Liver (tissue), 9 donors: Measurements from ENCODE around the gene BCAN. TPM values are rescaled to one million over a fixed set of nuclear protein-coding genes. Genes with fewer than 3 reads are reported as not detected.

ENCODE experiments used
- DNase-seq: peaks from one replicate; pipeline ENCODE4 v3.0.0-alpha.2; 2017; ENCODE audit warnings: low spot score
- H3K27ac ChIP-seq, 2 donors: one replicate each; pipeline ENCODE4 v1.7.0; 2013; ENCODE audit warnings: inconsistent platforms in 2 of 2, low read length in 2 of 2, control low read depth in 1 of 2, low read depth in 1 of 2, mild to moderate bottlenecking in 1 of 2
- H3K27me3 ChIP-seq, 4 donors: one replicate each; pipeline versions ENCODE4 v1.6.1 to v1.7.0; 2013; ENCODE audit warnings: low read length in 3 of 4, inconsistent platforms in 1 of 4, mild to moderate bottlenecking in 1 of 4, moderate library complexity in 1 of 4; ENCODE audit not compliant: control insufficient read depth in 4 of 4, insufficient read depth in 4 of 4
- H3K36me3 ChIP-seq, 4 donors: one replicate each; pipeline versions ENCODE4 v1.6.1 to v1.7.0; 2013; ENCODE audit warnings: low read length in 3 of 4, mild to moderate bottlenecking in 3 of 4, low read depth in 1 of 4, moderate library complexity in 1 of 4; ENCODE audit not compliant: control insufficient read depth in 4 of 4, insufficient read depth in 3 of 4
- H3K4me1 ChIP-seq, 4 donors: one replicate each; pipeline versions ENCODE4 v1.6.1 to v1.7.0; 2013; ENCODE audit warnings: low read length in 3 of 4, mild to moderate bottlenecking in 3 of 4, moderate library complexity in 1 of 4; ENCODE audit not compliant: control insufficient read depth in 4 of 4, insufficient read depth in 4 of 4
- H3K4me3 ChIP-seq, 3 donors: one replicate each; pipeline versions ENCODE4 v1.6.1 to v1.7.0; 2013; ENCODE audit warnings: low read length in 3 of 3, control low read depth in 1 of 3, low read depth in 1 of 3, mild to moderate bottlenecking in 1 of 3
- H3K9ac ChIP-seq, 2 donors: one replicate each; pipeline ENCODE4 v1.7.0; 2013; ENCODE audit warnings: low read length in 2 of 2, mild to moderate bottlenecking in 2 of 2, moderate library complexity in 2 of 2, control low read depth in 1 of 2, low read depth in 1 of 2
- H3K9me3 ChIP-seq, 4 donors: one replicate each; pipeline versions ENCODE4 v1.6.1 to v1.7.0; 2013; ENCODE audit warnings: low read length in 3 of 4; ENCODE audit not compliant: control insufficient read depth in 4 of 4
- ATF3 ChIP-seq: IDR thresholded peaks from 2 replicates; pipeline ENCODE4 v1.6.1; 2016; ENCODE audit warnings: antibody characterized with exemption
- CTCF ChIP-seq: fragments of 150-350 bp; IDR thresholded peaks from 2 replicates; pipeline ENCODE4 v1.5.1; 2017; ENCODE audit warnings: improper control_type of control experiment, low read depth, low read length; ENCODE audit not compliant: missing input control
- EGR1 ChIP-seq, 2 donors: IDR thresholded peaks; 2 replicates each; pipeline ENCODE4 v1.6.1; 2016 to 2018; ENCODE audit warnings: antibody characterized with exemption in 2 of 2, low read depth in 2 of 2
- HNF4G ChIP-seq: IDR thresholded peaks from 2 replicates; pipeline ENCODE4 v1.6.1; 2016; ENCODE audit warnings: antibody characterized with exemption
- MAX ChIP-seq: IDR thresholded peaks from 2 replicates; pipeline ENCODE4 v1.6.1; 2016; ENCODE audit warnings: antibody characterized with exemption
- NR2F2 ChIP-seq: IDR thresholded peaks from 2 replicates; pipeline ENCODE4 v1.6.1; 2016; ENCODE audit warnings: antibody characterized with exemption
- RAD21 ChIP-seq, 2 donors: IDR thresholded peaks; 2 replicates each; pipeline ENCODE4 v1.6.1; 2016; ENCODE audit warnings: antibody characterized with exemption in 2 of 2, mild to moderate bottlenecking in 2 of 2
- REST ChIP-seq: IDR thresholded peaks from 2 replicates; pipeline ENCODE4 v1.6.1; 2016; ENCODE audit warnings: antibody characterized with exemption, mild to moderate bottlenecking
- RXRA ChIP-seq, 2 donors: IDR thresholded peaks; 2 replicates each; pipeline ENCODE4 v1.6.1; 2017 to 2018; ENCODE audit warnings: antibody characterized with exemption in 2 of 2, mild to moderate bottlenecking in 1 of 2
- SP1 ChIP-seq: IDR thresholded peaks from 2 replicates; pipeline ENCODE4 v1.6.1; 2018; ENCODE audit warnings: antibody characterized with exemption, mild to moderate bottlenecking
- WGBS: extraction: QIAGEN DNeasy Blood & Tissue Kit; methylation state at CpG from one replicate; pipeline ENCODE4 v1.1.7; 2013; 5-methylcytosine and 5-hydroxymethylcytosine counted together
- polyA plus RNA-seq, 2 donors: library from polyadenylated mRNA; stranded (reverse) in 1 of 2; unstranded in 1 of 2; fragments of 200-250 nt in 1 of 2; fragments of >200 nt in 1 of 2; fragmentation: Nextera tagmentation in 1 of 2; extraction: Ambion mirVana in 1 of 2; gene quantifications; one replicate each; pipeline versions ENCODE4 v1.2.1 to v1.2.3, GENCODE V29; 2013 to 2015
- total RNA-seq, 2 donors: library from RNA; depleted of rRNA; stranded (reverse); fragments of >200 nt; gene quantifications; one replicate each; pipeline ENCODE4 v1.2.3, GENCODE V29; 2014
- donor health status: healthy.
- donor health status: healthy.
- donor health status: healthy.
- donor health status: healthy.
- donor health status: healthy.

BCAN gene
- total and polyA plus RNA-seq, 4 donors, result 0.02 TPM; not detected in 3

GRCh38 chr1:156663178-156663577 is 21.3 kb downstream of the BCAN start:
- Histone ChIP-seq H3K4me3 (no peak overlapping the region), H3K27me3 (peaks cover 0 to 2% (median 0%) of the 10 kb centered on the region in 4 donors), H3K4me1 (peaks cover 0 to 24% (median 13%) of the 10 kb centered on the region in 4 donors), H3K9ac (no peak overlapping the region), H3K36me3 (no peaks in the 10 kb centered on the region), H3K9me3 (no peaks in the 10 kb centered on the region), H3K27ac (no peak overlapping the region)
- WGBS, result 64% methylated on average over 5 of the region's 5 CpGs
- TF ChIP-seq SP1, result no peak
- TF ChIP-seq RXRA (IDR thresholded peaks at IDR 0.05), result no peak
- no peak for TF ChIP-seq EGR1 (IDR thresholded peaks at IDR 0.05; ENCODE audit: low read depth in 2 of 2)
- no peak for TF ChIP-seq MAX
- DNase-seq, result no peak

DNA sequence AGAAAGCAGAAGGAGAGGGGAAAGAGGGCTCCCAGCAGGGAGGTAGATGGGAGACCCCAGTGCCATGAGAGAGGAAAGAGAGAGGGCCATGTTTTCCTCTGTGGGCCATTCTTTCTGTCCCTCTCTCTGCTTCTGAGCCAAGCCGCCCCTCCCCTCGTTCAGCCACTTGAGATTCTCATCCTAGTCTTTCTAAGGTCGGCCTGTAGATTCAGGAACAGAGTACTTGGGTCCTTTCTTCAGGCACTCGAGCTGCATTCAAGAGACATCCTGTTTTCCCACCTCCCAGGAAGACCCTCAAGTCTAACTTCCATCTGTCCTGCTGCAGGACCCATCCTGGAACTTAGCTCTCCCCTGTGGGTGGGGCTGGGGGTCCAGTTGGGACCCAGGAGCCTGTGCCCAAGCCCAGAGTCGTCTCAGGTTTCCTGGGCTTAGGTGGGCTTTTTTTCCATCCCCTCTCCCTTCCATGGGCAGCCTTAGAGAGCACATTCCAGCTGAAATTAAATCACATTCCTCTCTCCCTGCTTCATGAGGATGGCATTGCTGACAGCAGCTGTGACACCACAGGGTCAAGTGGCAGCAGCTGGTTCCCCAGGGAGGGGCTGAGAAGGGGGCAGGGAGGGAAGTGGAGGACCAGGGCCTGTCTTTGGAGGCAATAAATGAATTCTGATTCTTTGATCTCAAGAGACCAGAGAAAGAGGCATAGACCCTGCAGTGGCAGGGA is 22.3 kb downstream of the BCAN start:
- Histone ChIP-seq H3K9ac (no peak overlapping the region), H3K4me3 (no peak overlapping the region), H3K36me3 (no peaks in the 10 kb centered on the region), H3K27me3 (peaks cover 0 to 2% (median 0%) of the 10 kb centered on the region in 4 donors), H3K9me3 (no peaks in the 10 kb centered on the region), H3K27ac (peak overlapping the region; percentile 42 to 59), H3K4me1 (peaks cover 0 to 29% (median 13%) of the 10 kb centered on the region in 4 donors)
- TF ChIP-seq ATF3 (no peak), RAD21 (IDR thresholded peaks at IDR 0.05) (no peak), CTCF (no peak), HNF4G (no peak)
- WGBS, result 57% methylated on average over 5 of the region's 5 CpGs
- no peak for DNase-seq

- Histone ChIP-seq H3K4me1 (peaks cover 0 to 29% (median 9%) of the 10 kb centered on the region in 4 donors), H3K4me3 (no peak overlapping the region)
Observed at GRCh38 chr1:156664767-156665411, 23.0 kb downstream of the BCAN start.

More at GRCh38 chr1:156664767-156665411, 23.0 kb downstream of the BCAN start:
- no peak for DNase-seq
- H3K9ac ChIP-seq, result no peak overlapping the region
- peak overlapping the region; percentile 42 to 59 for H3K27ac ChIP-seq
- peaks cover 0 to 2% (median 0%) of the 10 kb centered on the region in 4 donors for H3K27me3 ChIP-seq
- 27% methylated on average over 16 of the region's 16 CpGs for WGBS
- H3K36me3 ChIP-seq, result no peaks in the 10 kb centered on the region
- peak; percentile 16 for TF ChIP-seq REST
- peak; percentile 14 for TF ChIP-seq NR2F2
- no peak for TF ChIP-seq RXRA (IDR thresholded peaks at IDR 0.05)
- peak; percentile 24 for TF ChIP-seq SP1
- TF ChIP-seq MAX, result no peak
- H3K9me3 ChIP-seq, result no peaks in the 10 kb centered on the region
